GM12878 (cell line): Measurements from ENCODE around the gene GLG1.

ENCODE experiments used
- GABPA ChIP-seq: IDR thresholded peaks from 2 replicates; pipeline ENCODE4 v1.6.1; 2014; ENCODE audit warnings: antibody characterized with exemption, low read depth, mild to moderate bottlenecking, inconsistent platforms
- POLR2A ChIP-seq: IDR thresholded peaks from 2 replicates; pipeline ENCODE4 v1.6.1; 2011; ENCODE audit warnings: low read depth, mild to moderate bottlenecking, low read length
- RCOR1 ChIP-seq: conservative IDR thresholded peaks from 2 replicates; pipeline ENCODE4 v1.6.1; 2012; ENCODE audit warnings: low read depth, low read length, improper control_type of control experiment
- TF ChIP-seq, protein P1 (sequence below), 3 experiments: IDR thresholded peaks in 2 of 3; conservative IDR thresholded peaks in 1 of 3; 2 replicates each; pipeline ENCODE4 v1.5.1; 2011; ENCODE audit warnings: low read depth in 3 of 3, low read length in 3 of 3, mild to moderate bottlenecking in 3 of 3, control low read depth in 2 of 3, moderate library complexity in 2 of 3, inconsistent platforms in 1 of 3, mixed read lengths in 1 of 3; ENCODE audit not compliant: control insufficient read depth in 2 of 3, insufficient read depth in 1 of 3; ENCODE audit errors: extremely low read depth in 1 of 3

DNA sequence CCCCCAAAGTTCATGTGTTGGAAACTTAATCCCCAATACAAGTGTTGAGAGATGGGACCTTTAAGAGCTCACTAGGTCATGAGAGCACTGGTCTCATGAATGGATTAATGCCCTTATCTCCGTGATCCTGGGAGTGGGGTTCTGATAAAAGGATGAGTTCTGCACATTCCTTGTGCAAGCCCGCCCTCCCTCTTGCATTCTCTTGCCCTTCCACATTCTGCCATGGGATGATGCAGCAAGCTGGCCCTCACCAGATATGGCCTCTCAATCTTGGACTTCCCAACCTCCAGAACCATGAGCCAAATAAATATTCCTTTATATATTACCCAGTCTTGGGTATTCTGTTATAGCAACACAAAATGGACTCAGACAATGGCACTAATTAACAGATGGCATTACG lies 14.1 kb downstream of the GLG1 start:
- TF ChIP-seq, protein P1, sequence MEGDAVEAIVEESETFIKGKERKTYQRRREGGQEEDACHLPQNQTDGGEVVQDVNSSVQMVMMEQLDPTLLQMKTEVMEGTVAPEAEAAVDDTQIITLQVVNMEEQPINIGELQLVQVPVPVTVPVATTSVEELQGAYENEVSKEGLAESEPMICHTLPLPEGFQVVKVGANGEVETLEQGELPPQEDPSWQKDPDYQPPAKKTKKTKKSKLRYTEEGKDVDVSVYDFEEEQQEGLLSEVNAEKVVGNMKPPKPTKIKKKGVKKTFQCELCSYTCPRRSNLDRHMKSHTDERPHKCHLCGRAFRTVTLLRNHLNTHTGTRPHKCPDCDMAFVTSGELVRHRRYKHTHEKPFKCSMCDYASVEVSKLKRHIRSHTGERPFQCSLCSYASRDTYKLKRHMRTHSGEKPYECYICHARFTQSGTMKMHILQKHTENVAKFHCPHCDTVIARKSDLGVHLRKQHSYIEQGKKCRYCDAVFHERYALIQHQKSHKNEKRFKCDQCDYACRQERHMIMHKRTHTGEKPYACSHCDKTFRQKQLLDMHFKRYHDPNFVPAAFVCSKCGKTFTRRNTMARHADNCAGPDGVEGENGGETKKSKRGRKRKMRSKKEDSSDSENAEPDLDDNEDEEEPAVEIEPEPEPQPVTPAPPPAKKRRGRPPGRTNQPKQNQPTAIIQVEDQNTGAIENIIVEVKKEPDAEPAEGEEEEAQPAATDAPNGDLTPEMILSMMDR (IDR thresholded peaks at IDR 0.05 in 2 of 3, conservative IDR thresholded peaks at IDR 0.05 in 1 of 3; ENCODE audit: control insufficient read depth in 2 of 3, extremely low read depth in 1 of 3, insufficient read depth in 1 of 3, low read depth in 3 of 3, low read length in 3 of 3), result no peak
- TF ChIP-seq RCOR1 (no peak), POLR2A (no peak), GABPA (no peak)
